ENCODE measurements around the gene INVS. TPM values are rescaled to one million over a fixed set of nuclear protein-coding genes. Genes with fewer than 3 reads are reported as not detected.
A peak's percentile ranks its signal among the peaks of the same experiment; 100 is the strongest.

INVS gene
- total RNA-seq, 1 donor from 2014 or later: 18.7 TPM

GRCh38 chr9:100098046-100098886, 777 bp upstream of the INVS start:
- no peaks in the 10 kb centered on the region for H3K27me3 ChIP-seq (ENCODE audit: control insufficient read depth, insufficient read depth, low read length)
- TF ChIP-seq CTCF (IDR thresholded peaks at IDR 0.05; ENCODE audit: insufficient read depth, low read length, poor library complexity, severe bottlenecking): no peak
- H3K36me3 ChIP-seq (ENCODE audit: control insufficient read depth, insufficient read depth, low read length): no peaks in the 10 kb centered on the region
- no peak for DNase-seq (ENCODE audit: low read depth)
- peak overlapping the region; percentile 94 for H3K4me3 ChIP-seq (ENCODE audit: low read depth, low read length)

GRCh38 chr9:100099722-100100042, 639 bp downstream of the INVS start:
- Histone ChIP-seq H3K36me3 (ENCODE audit: control insufficient read depth, insufficient read depth, low read length) (no peaks in the 10 kb centered on the region), H3K27me3 (ENCODE audit: control insufficient read depth, insufficient read depth, low read length) (no peaks in the 10 kb centered on the region), H3K4me3 (ENCODE audit: low read depth, low read length) (peak overlapping the region; percentile 94)
- TF ChIP-seq CTCF (IDR thresholded peaks at IDR 0.05; ENCODE audit: insufficient read depth, low read length, poor library complexity, severe bottlenecking): no peak
- DNase-seq (ENCODE audit: low read depth): no peak

GRCh38 chr9:100100146-100100667, 1.2 kb downstream of the INVS start:
- no peak for TF ChIP-seq CTCF (IDR thresholded peaks at IDR 0.05; ENCODE audit: insufficient read depth, low read length, poor library complexity, severe bottlenecking)
- Histone ChIP-seq H3K36me3 (ENCODE audit: control insufficient read depth, insufficient read depth, low read length) (no peaks in the 10 kb centered on the region), H3K4me3 (ENCODE audit: low read depth, low read length) (peak overlapping the region; percentile 94), H3K27me3 (ENCODE audit: control insufficient read depth, insufficient read depth, low read length) (no peaks in the 10 kb centered on the region)
- DNase-seq (ENCODE audit: low read depth): no peak

- no peak for DNase-seq (ENCODE audit: low read depth)
- H3K4me3 ChIP-seq (ENCODE audit: low read depth, low read length): no peak overlapping the region
- H3K27me3 ChIP-seq (ENCODE audit: control insufficient read depth, insufficient read depth, low read length): no peaks in the 10 kb centered on the region
- H3K36me3 ChIP-seq (ENCODE audit: control insufficient read depth, insufficient read depth, low read length): peaks cover 1% of the 10 kb centered on the region
- no peak for TF ChIP-seq CTCF (IDR thresholded peaks at IDR 0.05; ENCODE audit: insufficient read depth, low read length, poor library complexity, severe bottlenecking)
These were observed 2.6 kb downstream of the INVS start for GRCh38 chr9:100101608-100102007.

- Histone ChIP-seq H3K4me3 (ENCODE audit: low read depth, low read length) (no peak overlapping the region), H3K36me3 (ENCODE audit: control insufficient read depth, insufficient read depth, low read length) (peaks cover 2% of the 10 kb centered on the region), H3K27me3 (ENCODE audit: control insufficient read depth, insufficient read depth, low read length) (no peaks in the 10 kb centered on the region)
- TF ChIP-seq CTCF (IDR thresholded peaks at IDR 0.05; ENCODE audit: insufficient read depth, low read length, poor library complexity, severe bottlenecking): no peak
- no peak for DNase-seq (ENCODE audit: low read depth)
These were observed 5.3 kb downstream of the INVS start for GRCh38 chr9:100104314-100104713.

- Histone ChIP-seq H3K4me3 (ENCODE audit: low read depth, low read length) (no peak overlapping the region), H3K36me3 (ENCODE audit: control insufficient read depth, insufficient read depth, low read length) (peaks cover 2% of the 10 kb centered on the region), H3K27me3 (ENCODE audit: control insufficient read depth, insufficient read depth, low read length) (no peaks in the 10 kb centered on the region)
- no peak for TF ChIP-seq CTCF (IDR thresholded peaks at IDR 0.05; ENCODE audit: insufficient read depth, low read length, poor library complexity, severe bottlenecking)
- DNase-seq (ENCODE audit: low read depth): no peak
These were observed 6.8 kb downstream of the INVS start for GRCh38 chr9:100105861-100106260.
